Uterus (tissue), 4 donors: ENCODE results near the gene TBP. TPM values are rescaled to one million over a fixed set of nuclear protein-coding genes. Genes with fewer than 3 reads are reported as not detected.
"Not testable (repeated sequence)": the region's sequence is repeated elsewhere in the genome, so short reads cannot be mapped to it uniquely, and the experiment has no call there.

Experiments
- DNase-seq, 2 donors: peaks; one replicate each; pipeline ENCODE4 v3.0.0-alpha.2; 2019 to 2020
- H3K27ac ChIP-seq, 2 donors: fragments of 200-600 bp; sonication (generic); 1 replicate in 1 of 2; 2 replicates in 1 of 2; pipeline ENCODE4 v1.5.1; 2016 to 2018
- H3K27me3 ChIP-seq, 2 donors: fragments of 200-600 bp; sonication (generic); one replicate each; pipeline ENCODE4 v1.5.1; 2018 to 2019; ENCODE audit warnings: control low read depth in 1 of 2
- H3K36me3 ChIP-seq, 2 donors: fragments of 200-600 bp; sonication (generic); one replicate each; pipeline ENCODE4 v1.5.1; 2019; ENCODE audit warnings: control low read depth in 1 of 2
- H3K4me1 ChIP-seq, 2 donors: fragments of 200-600 bp; sonication (generic); one replicate each; pipeline ENCODE4 v1.5.1; 2018 to 2019; ENCODE audit warnings: control low read depth in 1 of 2
- H3K4me3 ChIP-seq, 2 donors: fragments of 200-600 bp; sonication (generic); 1 replicate in 1 of 2; 2 replicates in 1 of 2; pipeline ENCODE4 v1.5.1; 2018 to 2019; ENCODE audit warnings: mild to moderate bottlenecking in 1 of 2
- H3K9me3 ChIP-seq, 2 donors: fragments of 200-600 bp; sonication (generic); one replicate each; pipeline ENCODE4 v1.5.1; 2019; ENCODE audit warnings: control low read depth in 1 of 2
- CTCF ChIP-seq, 4 experiments: fragments of 200-600 bp in 2 of 4; fragments of 450-650 bp in 2 of 4; sonication (generic) in 2 of 4; IDR thresholded peaks; one replicate each; pipeline ENCODE4 v1.5.1; 2016 to 2019; ENCODE audit warnings: antibody characterized with exemption in 4 of 4, mild to moderate bottlenecking in 2 of 4, moderate library complexity in 1 of 4
- POLR2A ChIP-seq, 2 donors: fragments of 450-650 bp; IDR thresholded peaks; one replicate each; pipeline ENCODE4 v1.6.1; 2016; ENCODE audit warnings: antibody characterized with exemption in 2 of 2, mild to moderate bottlenecking in 1 of 2, moderate library complexity in 1 of 2
- intact Hi-C: fragments of 100-400 bp; cut with DNase I; formaldehyde crosslinking; loops from one replicate; pipeline ENCODE4 v1.15.1; 2023; ENCODE audit warnings: low total_unique reads
- total RNA-seq, 4 donors: library from RNA; depleted of rRNA in 3 of 4; stranded (reverse); fragments of >200 nt in 3 of 4; gene quantifications; one replicate each; pipeline versions ENCODE4 v1.1.0 to v1.2.4, GENCODE V29; 2014 to 2023
- donor health status: DM: yes; HTN: yes; CAD: no.

TBP gene
- total RNA-seq, 4 donors from 2014 or later = 1.8 to 50.6 (median 16.3) TPM

- Histone ChIP-seq H3K27me3 (no peaks in the 10 kb centered on the region), H3K4me3 (no peak overlapping the region), H3K36me3 (no peaks in the 10 kb centered on the region), H3K27ac (no peak overlapping the region), H3K9me3 (peaks cover 0 to 3% of the 10 kb centered on the region in 2 donors), H3K4me1 (no peaks in the 10 kb centered on the region)
- TF ChIP-seq POLR2A (IDR thresholded peaks at IDR 0.05) = no peak
- TF ChIP-seq CTCF (IDR thresholded peaks at IDR 0.05) = no peak
- DNase-seq = no peak
- intact Hi-C loops = no loop called here
Measured at GRCh38 chr6:170590725-170591124, 36.6 kb downstream of the TBP start.

DNA sequence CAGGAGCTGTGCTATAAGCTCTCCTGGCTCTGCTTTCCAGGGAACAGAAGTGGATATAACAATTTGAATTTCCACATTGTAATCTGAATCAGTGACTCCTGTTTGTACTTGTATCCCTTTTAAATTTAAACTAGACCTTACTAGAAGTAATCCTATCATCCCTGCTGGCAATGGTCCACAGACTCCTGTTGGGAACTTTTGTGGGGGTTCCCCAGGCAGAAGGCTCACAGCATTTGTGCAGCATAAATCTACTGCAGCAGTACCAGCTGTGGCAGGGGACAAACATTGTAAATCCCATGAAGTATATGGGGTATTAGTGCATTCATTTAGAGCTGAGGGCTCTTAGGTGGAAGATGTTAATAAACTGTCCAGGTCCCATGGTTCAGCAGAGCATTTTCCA is 42.3 kb downstream of the TBP start:
- Histone ChIP-seq H3K36me3 (no peaks in the 10 kb centered on the region), H3K27me3 (no peaks in the 10 kb centered on the region), H3K4me1 (no peaks in the 10 kb centered on the region), H3K9me3 (peaks cover 0 to 3% of the 10 kb centered on the region in 2 donors), H3K27ac (no peak overlapping the region), H3K4me3 (no peak overlapping the region)
- intact Hi-C loops = no loop called here
- TF ChIP-seq CTCF (IDR thresholded peaks at IDR 0.05) (no peak), POLR2A (IDR thresholded peaks at IDR 0.05) (no peak)
- no peak for DNase-seq

- Histone ChIP-seq H3K27ac (no peak overlapping the region), H3K36me3 (no peaks in the 10 kb centered on the region), H3K27me3 (no peaks in the 10 kb centered on the region), H3K4me3 (no peak overlapping the region), H3K4me1 (no peaks in the 10 kb centered on the region), H3K9me3 (peaks cover 0 to 3% of the 10 kb centered on the region in 2 donors)
- no peak for DNase-seq
- intact Hi-C loops = no loop called here
- TF ChIP-seq CTCF (IDR thresholded peaks at IDR 0.05) = no peak
- TF ChIP-seq POLR2A (IDR thresholded peaks at IDR 0.05) = no peak
Measured at GRCh38 chr6:170597278-170597677, 43.1 kb downstream of the TBP start.

GRCh38 chr6:170605574-170606259 is 51.5 kb downstream of the TBP start:
- no peaks in the 10 kb centered on the region for H3K27me3 ChIP-seq
- TF ChIP-seq POLR2A (IDR thresholded peaks at IDR 0.05) (no peak), CTCF (IDR thresholded peaks at IDR 0.05) (no peak)
- no peak for DNase-seq
- intact Hi-C loops = no loop called here
- no peak overlapping the region for H3K27ac ChIP-seq
- H3K9me3 ChIP-seq = no peaks in the 10 kb centered on the region
- no peaks in the 10 kb centered on the region for H3K36me3 ChIP-seq
- no peaks in the 10 kb centered on the region for H3K4me1 ChIP-seq
- no peak overlapping the region for H3K4me3 ChIP-seq

DNA sequence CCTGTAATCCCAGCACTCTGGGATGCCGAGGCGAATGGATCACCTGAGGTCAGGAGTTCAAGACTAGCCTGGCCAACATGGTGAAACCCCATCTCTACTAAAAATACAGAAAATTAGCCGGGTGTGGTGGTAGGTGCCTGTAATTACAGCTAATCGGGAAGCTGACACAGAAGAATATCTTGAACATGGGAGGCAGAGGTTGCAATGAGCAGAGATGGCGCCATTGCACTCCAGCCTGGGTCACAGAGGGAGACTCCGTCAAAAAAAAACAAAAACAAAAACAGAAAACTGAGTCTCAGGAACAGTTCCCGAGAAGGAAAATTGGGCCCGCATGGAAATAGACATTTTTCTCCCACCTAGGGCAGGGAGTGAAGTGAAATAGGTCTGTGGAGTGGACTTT is 55.1 kb downstream of the TBP start:
- DNase-seq, H3K27ac ChIP-seq, H3K4me3 ChIP-seq, intact Hi-C loops, H3K4me1 ChIP-seq, H3K36me3 ChIP-seq, H3K27me3 ChIP-seq, H3K9me3 ChIP-seq: not testable (repeated sequence)

GRCh38 chr6:170612256-170612804 is 58.2 kb downstream of the TBP start:
- H3K27ac ChIP-seq, H3K27me3 ChIP-seq, intact Hi-C loops, DNase-seq, H3K4me3 ChIP-seq, H3K4me1 ChIP-seq, H3K36me3 ChIP-seq, H3K9me3 ChIP-seq: not testable (repeated sequence)

DNA sequence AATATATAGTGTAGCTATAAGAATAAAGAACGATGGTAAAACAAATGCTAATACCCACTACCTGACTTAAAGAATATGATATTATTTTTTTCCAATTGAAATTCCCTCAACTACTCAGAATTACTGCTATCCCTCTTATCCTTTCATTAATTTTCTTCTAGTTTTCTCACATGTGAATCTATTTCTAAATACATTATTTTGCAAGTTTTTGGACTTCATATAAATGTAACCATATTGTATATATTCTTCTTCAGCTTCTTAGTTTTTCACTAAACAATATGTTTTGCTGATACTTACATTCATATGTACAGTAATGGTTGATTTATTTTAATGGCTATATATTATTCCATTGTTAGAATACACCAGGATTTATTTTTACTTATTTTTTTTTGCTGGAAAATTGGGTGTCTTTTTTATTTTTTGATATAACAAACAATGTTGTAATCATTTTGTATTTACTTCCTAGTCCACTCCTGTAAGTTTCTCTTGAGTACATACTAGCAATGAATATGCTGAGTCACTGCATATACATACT is 61.9 kb downstream of the TBP start:
- H3K4me3 ChIP-seq, DNase-seq, H3K36me3 ChIP-seq, H3K4me1 ChIP-seq, intact Hi-C loops, H3K27ac ChIP-seq, H3K27me3 ChIP-seq, H3K9me3 ChIP-seq: not testable (repeated sequence)
